Tibial nerve (tissue), 3 donors: ENCODE measurements around the gene HNRNPCL1.

ENCODE experiments used
- POLR2A ChIP-seq, 2 donors: fragments of 450-650 bp; IDR thresholded peaks; one replicate each; pipeline ENCODE4 v1.6.1; 2017; ENCODE audit warnings: antibody characterized with exemption in 2 of 2, mild to moderate bottlenecking in 2 of 2, moderate library complexity in 2 of 2
- TF ChIP-seq, protein P1 (sequence below), 5 experiments: fragments of 200-600 bp in 3 of 5; fragments of 450-650 bp in 2 of 5; sonication (generic) in 3 of 5; IDR thresholded peaks; one replicate each; pipeline ENCODE4 v1.5.1; 2016 to 2019; ENCODE audit warnings: antibody characterized with exemption in 5 of 5, mild to moderate bottlenecking in 3 of 5, moderate library complexity in 2 of 5

DNA sequence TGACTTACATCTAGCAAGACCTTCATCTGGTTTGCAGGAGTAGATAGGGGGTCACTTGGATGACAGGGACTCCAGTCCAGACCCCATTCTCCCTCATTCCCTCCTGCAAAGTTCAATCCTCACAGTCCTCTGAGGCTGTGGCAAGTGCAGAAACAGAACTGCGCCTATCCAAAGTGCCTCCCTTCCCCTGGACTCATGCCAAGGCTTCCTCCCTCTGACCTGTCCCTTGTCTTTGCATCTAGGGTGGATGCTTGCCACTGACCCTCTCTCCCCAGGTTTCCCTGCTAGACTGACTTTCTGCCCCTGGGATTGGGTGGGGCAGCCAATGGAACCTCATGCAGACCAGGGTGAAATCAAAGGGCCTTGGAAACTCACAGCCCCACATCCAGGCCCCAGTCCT is 38.6 kb downstream of the HNRNPCL1 start:
- TF ChIP-seq, protein P1, sequence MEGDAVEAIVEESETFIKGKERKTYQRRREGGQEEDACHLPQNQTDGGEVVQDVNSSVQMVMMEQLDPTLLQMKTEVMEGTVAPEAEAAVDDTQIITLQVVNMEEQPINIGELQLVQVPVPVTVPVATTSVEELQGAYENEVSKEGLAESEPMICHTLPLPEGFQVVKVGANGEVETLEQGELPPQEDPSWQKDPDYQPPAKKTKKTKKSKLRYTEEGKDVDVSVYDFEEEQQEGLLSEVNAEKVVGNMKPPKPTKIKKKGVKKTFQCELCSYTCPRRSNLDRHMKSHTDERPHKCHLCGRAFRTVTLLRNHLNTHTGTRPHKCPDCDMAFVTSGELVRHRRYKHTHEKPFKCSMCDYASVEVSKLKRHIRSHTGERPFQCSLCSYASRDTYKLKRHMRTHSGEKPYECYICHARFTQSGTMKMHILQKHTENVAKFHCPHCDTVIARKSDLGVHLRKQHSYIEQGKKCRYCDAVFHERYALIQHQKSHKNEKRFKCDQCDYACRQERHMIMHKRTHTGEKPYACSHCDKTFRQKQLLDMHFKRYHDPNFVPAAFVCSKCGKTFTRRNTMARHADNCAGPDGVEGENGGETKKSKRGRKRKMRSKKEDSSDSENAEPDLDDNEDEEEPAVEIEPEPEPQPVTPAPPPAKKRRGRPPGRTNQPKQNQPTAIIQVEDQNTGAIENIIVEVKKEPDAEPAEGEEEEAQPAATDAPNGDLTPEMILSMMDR (IDR thresholded peaks at IDR 0.05) = no peak
- TF ChIP-seq POLR2A (IDR thresholded peaks at IDR 0.05) = no peak
